AG09319 (cell line): ENCODE measurements around the gene RASAL2.
"Not testable (repeated sequence)": the region's sequence is repeated elsewhere in the genome, so short reads cannot be mapped to it uniquely, and the experiment has no call there.

Source experiments
- DNase-seq: peaks from one replicate; pipeline ENCODE4 v3.0.0-alpha.2; 2010; ENCODE audit warnings: low read depth; ENCODE audit errors: extremely low read depth
- TF ChIP-seq, protein P1 (sequence below): IDR thresholded peaks from 2 replicates; pipeline ENCODE4 v1.5.1; 2011; ENCODE audit warnings: low read depth, mild to moderate bottlenecking, inconsistent platforms, low read length, moderate library complexity

Gene RASAL2

DNA sequence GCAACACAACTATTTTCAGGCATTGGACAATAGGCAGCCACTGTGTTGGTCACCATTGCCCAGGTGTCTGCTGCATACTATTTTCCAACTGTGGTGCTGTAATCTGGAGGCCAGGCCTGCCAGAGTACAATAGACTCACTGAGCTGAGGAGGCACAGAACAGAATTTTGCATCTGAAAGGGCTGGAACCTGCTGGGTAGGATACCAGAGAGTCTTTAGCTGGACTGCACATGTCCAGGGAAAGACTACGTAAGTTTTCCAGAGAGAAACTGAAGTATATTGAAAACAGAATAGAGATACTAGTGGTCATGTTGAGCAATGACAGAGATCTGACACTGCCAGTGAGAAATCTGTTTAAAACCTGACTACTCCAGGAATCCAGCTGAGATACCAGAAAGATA, 200.8 kb downstream of the RASAL2 start:
- no peak for DNase-seq
- TF ChIP-seq, protein P1, sequence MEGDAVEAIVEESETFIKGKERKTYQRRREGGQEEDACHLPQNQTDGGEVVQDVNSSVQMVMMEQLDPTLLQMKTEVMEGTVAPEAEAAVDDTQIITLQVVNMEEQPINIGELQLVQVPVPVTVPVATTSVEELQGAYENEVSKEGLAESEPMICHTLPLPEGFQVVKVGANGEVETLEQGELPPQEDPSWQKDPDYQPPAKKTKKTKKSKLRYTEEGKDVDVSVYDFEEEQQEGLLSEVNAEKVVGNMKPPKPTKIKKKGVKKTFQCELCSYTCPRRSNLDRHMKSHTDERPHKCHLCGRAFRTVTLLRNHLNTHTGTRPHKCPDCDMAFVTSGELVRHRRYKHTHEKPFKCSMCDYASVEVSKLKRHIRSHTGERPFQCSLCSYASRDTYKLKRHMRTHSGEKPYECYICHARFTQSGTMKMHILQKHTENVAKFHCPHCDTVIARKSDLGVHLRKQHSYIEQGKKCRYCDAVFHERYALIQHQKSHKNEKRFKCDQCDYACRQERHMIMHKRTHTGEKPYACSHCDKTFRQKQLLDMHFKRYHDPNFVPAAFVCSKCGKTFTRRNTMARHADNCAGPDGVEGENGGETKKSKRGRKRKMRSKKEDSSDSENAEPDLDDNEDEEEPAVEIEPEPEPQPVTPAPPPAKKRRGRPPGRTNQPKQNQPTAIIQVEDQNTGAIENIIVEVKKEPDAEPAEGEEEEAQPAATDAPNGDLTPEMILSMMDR: no peak

DNA sequence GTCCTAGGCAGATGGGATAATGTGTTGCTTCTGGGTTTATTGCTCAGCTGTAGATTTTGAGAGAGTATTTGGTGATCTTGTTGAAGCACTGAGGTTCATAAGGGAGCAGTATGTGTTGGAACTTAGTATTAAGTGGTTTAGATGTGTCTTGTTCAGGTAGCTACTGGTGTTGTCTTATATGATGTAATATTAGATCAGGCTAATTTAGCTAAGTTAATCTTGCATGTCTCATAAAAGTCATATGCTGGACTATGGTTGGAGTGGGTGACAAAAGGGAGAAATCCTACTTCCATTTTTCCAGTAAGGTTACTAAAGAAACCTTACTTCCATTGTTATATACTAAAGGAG, 206.4 kb downstream of the RASAL2 start:
- no peak for DNase-seq
- TF ChIP-seq, protein P1: no peak

DNA sequence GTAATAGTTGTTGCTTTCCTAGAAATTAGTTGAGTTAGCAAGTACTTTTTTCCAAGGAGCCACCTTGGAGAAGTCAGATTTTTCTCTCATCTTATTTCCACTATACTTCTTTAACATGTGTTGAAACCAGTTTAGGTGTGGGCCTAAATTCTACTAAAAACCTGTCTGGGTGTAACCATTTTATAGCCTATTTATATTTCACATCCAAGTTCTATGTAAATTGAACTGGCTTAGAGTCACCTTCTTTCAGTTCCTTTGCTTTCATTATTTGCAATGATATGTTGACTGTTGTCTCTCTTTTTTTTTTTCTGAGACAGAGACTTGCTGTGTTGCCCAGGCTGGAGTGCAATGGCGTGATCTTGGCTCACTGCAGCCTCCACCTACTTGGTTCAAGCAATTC, 207.2 kb downstream of the RASAL2 start:
- DNase-seq: no peak
- TF ChIP-seq, protein P1: no peak

DNA sequence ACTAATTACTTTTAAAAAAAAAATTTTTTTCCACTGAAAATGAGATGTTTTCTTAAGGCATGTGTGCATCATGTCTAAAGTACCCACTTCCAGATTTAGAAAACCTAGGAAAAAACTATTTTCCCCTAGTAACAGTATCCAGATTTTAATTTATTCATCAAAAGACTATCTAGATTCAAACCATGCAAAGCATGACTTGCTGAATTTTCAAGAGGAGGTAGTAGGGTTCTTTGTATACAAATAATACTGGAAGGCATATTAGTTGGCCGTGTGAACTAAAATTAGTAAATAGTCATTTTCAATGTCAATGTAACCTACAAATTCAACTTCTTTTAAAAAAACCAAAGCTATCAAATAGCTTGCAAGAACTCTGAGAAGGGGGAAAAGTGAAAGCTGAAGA, 213.4 kb downstream of the RASAL2 start:
- no peak for DNase-seq
- TF ChIP-seq, protein P1: no peak

DNA sequence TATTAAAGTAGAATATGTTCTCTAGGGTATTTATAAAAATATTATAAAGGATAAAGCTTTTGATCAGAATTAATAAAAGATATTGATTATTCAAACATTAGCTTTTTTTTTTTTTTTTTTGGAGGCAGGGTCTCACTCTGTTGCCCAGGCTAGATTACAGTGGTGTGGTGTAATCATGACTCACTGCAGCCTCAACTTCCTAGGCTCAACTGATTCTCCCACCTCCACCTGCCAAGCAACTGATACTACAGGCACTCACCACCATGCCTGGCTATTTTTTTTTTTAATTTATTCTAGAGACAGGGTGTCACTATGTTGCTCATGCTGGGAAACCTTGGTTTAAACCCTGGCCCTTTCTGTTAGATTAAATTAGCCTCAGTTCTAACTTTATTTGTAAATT, 214.5 kb downstream of the RASAL2 start:
- DNase-seq: no peak
- TF ChIP-seq, protein P1: no peak

DNA sequence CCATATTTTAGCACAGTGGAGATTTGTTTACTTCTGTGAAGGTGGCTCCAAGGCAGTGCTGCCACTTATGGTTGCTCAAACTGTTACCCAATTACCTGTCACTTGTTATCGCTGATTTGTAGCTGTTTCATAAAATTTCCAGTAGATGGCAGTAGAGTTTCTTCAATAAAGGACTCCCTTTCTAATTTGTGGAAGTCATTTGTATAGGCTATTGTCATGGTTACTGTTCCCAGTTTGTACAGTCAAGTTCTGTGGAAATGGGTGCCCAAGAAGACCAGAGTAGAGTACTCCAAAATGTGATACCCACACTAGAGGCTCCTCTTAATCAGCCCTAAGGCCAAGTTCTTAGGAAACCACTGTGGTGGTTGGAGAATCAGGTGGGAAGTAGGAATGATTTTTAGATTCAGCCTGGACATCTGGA, 216.8 kb downstream of the RASAL2 start:
- peak; percentile 60 for DNase-seq
- TF ChIP-seq, protein P1: peak; percentile 64

DNA sequence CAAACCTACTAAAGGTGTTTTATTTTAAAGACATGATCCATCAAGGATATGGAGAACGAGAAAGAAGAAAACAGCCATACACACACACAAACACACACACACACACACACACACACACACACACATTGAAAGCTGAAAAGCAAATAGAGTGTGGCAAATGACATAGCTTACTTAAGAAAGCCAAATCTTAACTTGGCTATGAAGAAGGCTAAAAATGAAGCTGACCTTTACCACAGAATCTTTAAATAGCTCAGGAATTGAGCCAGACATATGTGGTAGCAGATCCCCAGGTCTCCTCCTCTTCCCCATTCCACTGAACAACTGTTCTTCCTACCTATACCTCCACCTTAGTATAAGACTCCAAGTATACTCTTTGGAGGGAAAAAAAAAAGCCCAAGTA, 217.3 kb downstream of the RASAL2 start:
- TF ChIP-seq, protein P1: no peak
- DNase-seq: no peak

DNA sequence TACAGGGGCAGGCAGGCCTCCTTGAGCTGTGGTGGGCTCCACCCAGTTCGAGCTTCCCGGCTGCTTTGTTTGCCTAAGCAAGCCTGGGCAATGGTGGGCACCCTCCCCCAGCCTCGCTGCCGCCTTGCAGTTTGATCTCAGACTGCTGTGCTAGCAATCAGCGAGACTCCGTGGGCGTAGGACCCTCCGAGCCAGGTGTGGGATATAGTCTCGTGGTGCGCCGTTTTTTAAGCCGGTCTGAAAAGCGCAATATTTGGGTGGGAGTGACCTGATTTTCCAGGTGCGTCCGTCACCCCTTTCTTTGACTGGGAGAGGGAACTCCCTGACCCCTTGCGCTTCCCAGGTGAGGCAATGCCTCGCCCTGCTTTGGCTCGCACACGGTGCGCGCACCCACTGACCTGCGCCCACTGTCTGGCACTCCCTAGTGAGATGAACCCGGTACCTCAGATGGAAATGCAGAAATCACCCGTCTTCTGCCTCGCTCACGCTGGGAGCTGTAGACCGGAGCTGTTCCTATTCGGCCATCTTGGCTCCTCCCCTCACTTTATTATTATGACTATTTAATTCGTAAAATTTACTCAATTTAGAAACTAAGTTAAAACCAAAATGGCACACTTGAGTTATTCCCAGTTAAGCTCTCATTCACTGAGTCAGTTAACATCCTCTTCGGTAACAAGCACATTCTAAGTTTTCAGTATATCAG, 226.5 kb downstream of the RASAL2 start:
- DNase-seq: not testable (repeated sequence)
